RPMI7951 (cell line): ENCODE data around the gene TTC21B. TPM values are rescaled to one million over a fixed set of nuclear protein-coding genes. Genes with fewer than 3 reads are reported as not detected.
A peak's percentile ranks its signal among the peaks of the same experiment; 100 is the strongest.
"Not testable (repeated sequence)": the region's sequence is repeated elsewhere in the genome, so short reads cannot be mapped to it uniquely, and the experiment has no call there.

Experiments
- DNase-seq: peaks from one replicate; pipeline ENCODE4 v3.0.0-alpha.2; 2012; ENCODE audit warnings: low read depth
- total RNA-seq: library from RNA; depleted of rRNA; stranded (reverse); fragments of >200 nt; shearing (Covaris generic); gene quantifications from 2 replicates; pipeline ENCODE4 v1.2.3, GENCODE V29; 2014

Gene TTC21B
- total RNA-seq, 1 experiment from 2014 or later: 27.0 TPM

GRCh38 chr2:165886487-165887146 lies 67.0 kb downstream of the TTC21B start:
- no peak for DNase-seq

DNA sequence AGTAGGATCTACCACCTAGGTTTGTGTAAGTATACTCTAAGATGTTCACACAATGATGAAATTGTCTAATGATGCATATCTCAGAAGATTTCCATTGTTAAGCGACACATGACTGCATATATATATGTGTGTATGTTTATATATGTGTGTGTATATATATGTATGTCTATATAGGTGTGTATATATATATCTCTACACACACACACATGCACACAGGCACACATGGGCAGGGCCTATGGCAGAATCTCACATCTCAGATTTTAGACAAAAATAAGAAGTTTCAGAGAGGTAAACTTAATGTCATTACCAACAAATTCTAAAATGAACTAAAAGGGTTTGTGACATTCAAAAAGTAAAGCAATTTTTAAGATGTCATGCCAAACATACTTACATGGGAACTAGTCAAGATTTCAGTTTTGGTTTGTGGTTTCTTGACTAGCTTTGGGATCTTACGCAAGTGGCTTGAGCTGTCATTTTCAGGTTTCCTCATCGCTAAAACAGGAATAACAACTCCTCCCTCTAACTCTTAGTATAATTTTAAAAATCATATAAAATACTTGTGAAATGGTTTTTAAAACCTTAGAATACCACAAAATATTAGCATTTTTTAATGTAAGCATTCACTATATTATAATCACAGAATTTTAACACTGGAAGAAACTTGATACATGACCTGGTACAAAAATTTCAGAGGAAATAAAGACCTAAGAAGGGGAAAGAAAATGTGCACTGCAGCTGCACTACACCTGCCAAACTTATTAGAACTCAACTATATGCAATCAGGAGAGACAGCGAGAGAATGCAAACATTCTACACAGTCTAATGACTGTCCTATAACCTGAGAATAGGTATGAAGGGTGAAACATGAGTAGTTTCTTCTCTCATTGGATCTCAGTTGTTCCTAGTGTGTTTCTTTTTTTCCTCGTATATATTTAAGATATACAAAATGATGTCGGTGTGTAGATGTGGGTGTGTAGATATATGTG lies 75.7 kb downstream of the TTC21B start:
- DNase-seq: peak; percentile 9

DNA sequence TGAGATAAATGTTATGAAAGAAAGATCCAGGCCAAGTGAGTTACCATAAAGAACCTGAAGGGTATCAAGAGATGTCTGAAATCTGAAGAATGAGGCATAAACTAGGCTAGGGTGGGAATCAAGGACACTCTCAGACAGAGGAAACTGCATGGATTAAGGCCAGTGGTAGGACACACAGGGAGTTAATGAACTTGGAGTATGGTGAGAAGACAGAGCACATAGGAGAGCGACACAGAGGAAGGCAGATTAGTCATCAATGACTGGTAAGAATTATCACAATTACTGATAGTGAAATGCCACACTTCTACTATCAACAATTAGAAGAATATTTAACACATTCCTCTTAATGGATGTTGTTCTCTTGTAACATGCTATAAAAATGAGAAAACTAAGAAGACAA lies 76.9 kb downstream of the TTC21B start:
- DNase-seq: no peak

DNA sequence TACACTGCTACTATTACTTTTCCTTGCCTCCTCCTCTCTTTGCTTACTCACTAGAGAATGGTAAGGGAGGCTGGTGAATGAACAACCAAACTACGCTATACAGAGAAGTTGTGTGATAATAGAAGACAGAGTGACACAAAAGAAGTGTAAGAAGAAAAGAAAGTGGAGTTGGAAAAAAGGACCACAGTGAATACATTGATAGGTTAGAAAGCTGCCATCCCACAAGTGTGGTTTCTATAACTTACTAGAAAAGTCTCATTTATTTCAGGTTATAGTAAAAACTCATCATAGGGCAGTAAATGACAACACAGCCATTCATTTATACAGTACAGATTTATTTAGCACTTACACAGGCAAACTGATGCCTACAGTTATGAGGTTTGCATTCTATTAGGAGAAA lies 77.3 kb downstream of the TTC21B start:
- no peak for DNase-seq

DNA sequence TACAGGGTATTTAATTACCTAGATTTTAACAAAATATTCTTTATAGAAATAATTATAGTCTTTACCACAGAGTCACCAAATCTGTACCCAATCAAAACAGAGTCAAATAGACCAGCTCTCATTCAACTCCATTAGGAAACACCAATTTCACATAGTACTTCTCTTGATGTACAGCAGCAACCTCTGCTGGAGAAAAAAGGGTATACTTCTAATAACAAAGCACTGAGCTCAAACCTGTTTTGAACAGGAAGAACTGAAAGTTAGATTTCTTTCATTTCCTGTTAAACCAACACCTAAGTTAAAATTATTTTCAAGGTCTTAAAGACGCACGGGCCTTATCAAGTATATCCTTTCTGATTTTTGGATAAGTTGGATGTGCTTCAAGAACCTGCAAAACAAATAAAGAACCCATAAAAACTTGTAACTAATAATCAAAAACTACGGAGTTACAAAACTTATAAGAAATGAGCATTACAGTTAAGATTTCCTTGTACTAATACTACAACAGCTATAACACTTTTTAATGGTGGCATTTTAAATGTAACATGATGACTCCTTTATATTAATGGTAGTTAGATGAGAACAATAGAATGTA lies 79.0 kb downstream of the TTC21B start:
- peak; percentile 48 for DNase-seq

DNA sequence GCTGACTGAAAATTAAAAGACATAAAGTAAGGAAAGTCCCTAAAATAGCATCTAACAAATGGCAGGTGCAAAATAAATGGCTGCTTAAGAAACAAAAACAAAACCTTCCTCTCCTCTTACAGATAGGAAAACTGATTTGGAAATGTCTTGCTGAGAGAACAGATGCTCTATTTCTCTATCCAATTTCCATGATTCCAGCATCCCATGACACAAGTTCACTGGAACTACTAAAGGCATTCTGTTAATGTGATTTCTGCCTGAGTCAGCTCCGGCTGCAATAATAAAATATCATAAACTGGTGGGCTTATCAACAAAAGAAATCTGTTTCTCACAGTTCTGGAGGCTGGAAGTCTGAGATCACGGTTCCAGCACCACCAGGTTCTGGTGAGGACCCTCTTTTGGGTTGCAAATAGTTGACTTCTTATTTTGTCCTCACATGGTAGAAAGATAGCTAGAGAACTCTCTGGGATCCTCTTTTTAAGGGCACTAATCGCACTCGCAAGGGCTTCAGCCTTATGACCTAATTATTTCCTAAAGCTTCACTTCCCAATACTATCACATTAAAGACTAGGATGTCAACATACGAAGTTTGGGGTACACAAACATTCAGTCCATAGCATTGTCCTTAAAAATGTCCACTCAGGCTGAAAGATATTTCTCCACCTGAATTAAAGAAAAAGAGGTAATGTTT lies 81.3 kb downstream of the TTC21B start:
- DNase-seq: no peak

GRCh38 chr2:165871025-165871424 lies 82.6 kb downstream of the TTC21B start:
- no peak for DNase-seq

DNA sequence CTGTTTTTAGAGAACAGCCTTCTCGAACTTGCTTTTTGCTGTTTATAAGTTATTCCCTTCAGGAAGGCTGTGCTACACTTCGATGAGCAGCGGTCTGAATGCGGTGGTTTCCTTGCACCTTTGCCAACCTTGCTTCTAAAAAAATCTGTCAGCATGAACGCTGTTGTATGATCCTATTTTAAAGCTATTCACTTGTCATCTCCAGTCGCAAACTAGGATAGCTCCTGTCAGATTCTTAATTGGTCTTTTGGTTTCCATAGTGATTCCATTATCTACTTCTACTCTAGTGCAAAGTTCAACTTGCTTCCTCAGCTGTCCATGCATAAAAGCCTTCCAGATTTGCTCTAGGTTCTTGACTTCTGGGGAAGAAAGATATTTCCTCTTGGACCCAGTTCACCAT lies 83.2 kb downstream of the TTC21B start:
- DNase-seq: no peak

DNA sequence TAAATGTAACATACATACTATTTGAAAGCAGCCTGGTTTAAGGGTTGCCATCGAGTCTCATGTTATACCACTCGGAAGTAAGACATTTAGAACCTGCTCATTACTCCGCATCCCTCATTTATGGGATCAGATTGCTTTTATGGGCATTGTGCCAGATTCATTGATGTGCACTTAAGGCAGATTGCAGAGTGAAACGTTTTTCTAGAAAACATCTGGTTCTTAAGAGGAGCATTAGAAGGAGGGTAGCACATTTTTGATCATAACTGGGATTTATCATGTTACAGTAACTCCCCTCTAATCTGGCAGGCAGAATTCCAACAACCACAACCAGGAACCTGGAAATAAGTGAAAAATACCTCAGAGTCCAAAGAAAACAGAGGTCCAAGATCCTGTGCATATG lies 85.4 kb downstream of the TTC21B start:
- no peak for DNase-seq

DNA sequence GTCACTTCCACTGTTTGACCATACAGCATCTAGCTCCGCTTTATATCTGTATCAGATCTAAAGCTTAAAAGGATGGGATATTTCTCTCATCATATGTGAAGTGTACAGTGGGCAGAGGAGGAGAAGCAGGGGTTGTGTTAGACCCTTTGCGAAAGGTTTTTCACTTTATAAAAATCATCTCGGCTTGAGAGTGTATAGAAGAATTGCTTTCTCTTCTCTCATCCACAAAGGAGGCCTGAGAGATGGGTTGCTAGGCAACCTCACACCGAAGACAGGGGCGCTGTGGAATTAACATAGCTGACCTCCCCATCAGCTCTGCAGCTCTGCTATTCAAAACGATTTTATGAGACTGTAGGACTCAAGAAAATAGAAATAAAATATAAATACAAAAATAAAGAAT lies 89.3 kb downstream of the TTC21B start:
- no peak for DNase-seq

DNA sequence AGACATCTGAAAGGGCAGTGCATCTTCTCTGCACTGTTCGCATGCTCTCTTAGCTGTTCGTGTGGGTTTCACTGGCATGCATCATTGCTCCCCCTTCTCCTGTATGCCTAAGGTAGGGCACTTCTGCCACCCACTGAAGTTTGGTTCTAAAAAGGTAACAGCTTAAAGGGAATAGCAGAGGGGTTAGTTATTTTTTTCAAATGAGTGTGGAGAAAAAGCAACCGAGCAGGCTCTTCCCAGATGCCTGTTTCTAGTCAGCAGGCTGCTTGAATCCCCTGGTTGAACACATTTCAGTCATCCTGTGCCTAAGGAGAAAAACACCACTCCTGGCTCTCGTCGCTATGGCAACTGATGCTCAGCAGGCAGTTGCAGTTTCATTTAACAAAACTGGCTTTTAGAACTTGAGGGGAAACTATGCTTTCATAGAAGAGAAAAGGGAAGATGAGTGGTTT lies 89.7 kb downstream of the TTC21B start:
- DNase-seq: no peak

- not testable (repeated sequence) for DNase-seq
Observed at GRCh38 chr2:165861083-165861482, 92.5 kb downstream of the TTC21B start.

DNA sequence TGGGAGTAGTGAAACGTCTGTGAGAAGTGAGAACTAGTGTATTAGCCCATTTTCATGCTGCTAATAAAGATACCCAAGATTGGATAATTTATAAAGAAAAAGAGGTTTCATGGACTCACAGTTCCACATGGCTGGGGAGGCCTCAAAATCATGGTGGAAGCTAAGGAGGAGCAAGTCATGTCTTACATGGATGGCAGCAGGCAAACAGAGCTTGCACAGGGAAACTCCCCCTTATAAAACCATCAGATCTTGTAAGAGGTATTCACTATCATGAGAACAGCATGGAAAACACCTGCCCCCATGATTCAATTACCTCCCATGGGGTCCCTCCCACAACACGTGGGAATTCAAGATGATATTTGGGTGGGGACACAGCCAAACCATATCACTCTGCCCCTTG lies 93.9 kb downstream of the TTC21B start:
- DNase-seq: not testable (repeated sequence)

- no peak for DNase-seq
Observed at GRCh38 chr2:165857876-165858275, 95.7 kb downstream of the TTC21B start.

DNA sequence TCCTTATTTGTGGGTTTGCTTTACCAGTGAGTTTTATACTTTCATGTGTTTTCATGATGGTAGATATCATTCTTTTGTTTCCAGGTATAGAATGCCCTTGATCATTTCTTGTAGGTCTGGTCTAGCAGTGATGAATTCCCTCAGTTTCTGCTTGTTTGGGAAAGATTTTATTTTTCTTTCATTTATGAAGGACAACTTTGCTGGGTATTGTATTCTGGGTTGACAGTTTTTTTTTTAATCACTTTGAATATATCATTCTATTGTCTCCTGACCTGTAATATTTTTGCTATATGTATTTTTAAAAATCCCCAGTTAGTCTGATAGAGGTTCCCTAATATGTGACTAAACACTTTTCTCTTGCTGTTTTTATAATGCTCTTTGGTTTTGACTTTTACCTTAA lies 101.2 kb downstream of the TTC21B start:
- no peak for DNase-seq

- no peak for DNase-seq
Observed at GRCh38 chr2:165847001-165847400, 106.6 kb downstream of the TTC21B start.

GRCh38 chr2:165846056-165846455 lies 107.5 kb downstream of the TTC21B start:
- no peak for DNase-seq

DNA sequence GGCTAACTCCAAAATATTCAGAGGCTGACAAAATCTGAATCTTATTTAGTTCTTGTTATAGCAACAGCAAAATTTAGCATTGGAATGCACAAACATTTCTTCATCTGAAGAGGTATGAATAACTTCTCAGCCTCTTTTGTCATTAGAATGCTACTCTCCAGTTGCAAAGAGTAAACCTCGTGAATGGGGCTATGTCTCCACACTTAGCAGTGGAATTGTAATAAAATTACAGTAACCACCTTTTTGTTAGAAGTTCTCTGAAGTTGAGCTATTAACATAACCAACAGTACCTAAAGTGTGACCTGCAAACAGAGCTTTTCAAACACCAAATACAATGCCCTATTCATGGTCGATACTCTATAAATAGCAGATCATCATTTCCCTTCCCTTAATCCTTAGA lies 109.4 kb downstream of the TTC21B start:
- DNase-seq: no peak

DNA sequence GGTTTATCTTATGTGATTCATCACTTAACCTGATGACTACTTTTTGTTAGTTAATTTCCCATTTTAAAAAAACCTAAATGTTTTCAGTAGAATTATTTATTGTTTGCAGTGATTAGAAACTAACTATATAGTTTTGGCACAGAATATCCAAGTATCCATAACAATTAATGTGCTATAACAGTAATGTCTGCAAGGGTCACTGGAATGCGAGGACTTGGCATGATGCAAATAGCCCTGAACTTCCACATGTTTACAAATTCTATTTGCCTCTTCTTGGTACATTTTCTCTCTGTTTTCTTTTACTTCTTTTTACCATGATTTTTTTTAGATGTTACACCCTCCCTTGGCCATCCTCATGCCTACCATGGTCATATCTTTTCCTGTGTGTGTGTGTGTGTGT lies 110.2 kb downstream of the TTC21B start:
- DNase-seq: no peak

GRCh38 chr2:165840333-165840958 lies 113.1 kb downstream of the TTC21B start:
- DNase-seq: no peak

GRCh38 chr2:165839610-165840009 lies 114.0 kb downstream of the TTC21B start:
- DNase-seq: no peak
